ENCODE measurements around the gene TBC1D3K.
"Not testable (repeated sequence)": the region's sequence is repeated elsewhere in the genome, so short reads cannot be mapped to it uniquely, and the experiment has no call there.

The TBC1D3K gene

DNA sequence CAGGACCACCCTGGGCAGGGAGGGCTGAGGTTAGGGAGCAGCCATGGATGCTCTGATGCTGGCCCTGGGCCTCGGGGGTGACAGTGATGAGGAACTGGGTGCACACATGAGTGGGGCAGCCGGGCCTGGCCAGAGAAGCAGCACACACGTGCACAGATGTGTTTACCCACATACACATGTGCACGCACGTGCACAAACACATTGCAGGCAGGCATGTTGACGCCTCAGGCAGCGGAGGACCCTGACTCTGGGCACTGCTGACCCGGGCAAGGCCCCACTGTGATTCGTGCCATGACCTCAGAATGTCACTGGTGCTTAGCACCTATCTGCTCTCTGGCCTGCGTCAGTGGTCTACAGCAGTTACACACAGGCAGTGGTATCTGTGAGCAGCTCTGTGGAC is at the start of gene TBC1D3K:
Gene TBC1D3K (plus strand): TSS at position 301 of the 400 bp plus-strand sequence. CDS start 1,585 bp downstream, outside the sequence.
- not testable (repeated sequence) for H3K9me3 ChIP-seq (ENCODE audit: control insufficient read depth, low read length); H3K27ac ChIP-seq; H3K79me2 ChIP-seq; H3K4me2 ChIP-seq (ENCODE audit: low read length); H3K4me3 ChIP-seq (ENCODE audit: low read depth, low read length); H2AFZ ChIP-seq; H3K27me3 ChIP-seq (ENCODE audit: control insufficient read depth, insufficient read depth, low read length); H3K4me1 ChIP-seq; H3K36me3 ChIP-seq (ENCODE audit: control insufficient read depth, insufficient read depth, low read length); H3K9ac ChIP-seq

DNA sequence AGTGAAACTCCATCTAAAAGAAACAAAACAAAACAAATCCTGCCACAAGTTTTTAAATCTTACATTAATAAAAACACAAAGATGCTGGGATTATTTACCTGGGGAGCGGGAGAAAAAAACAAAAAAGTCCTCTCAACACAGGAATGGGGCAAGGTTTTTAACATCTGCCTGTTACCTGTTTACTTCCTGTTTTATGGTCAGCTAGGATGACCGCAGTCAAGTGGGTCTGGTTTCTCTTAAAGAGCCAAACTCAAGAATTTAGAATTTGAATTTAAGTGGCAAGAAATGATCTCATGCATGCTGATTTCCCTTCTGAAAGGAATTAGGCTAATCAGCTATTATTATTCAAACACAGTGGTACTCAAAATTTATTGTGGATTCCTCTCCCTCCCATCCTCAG is 39.7 kb upstream of the TBC1D3K start:
- Histone ChIP-seq H3K4me2 (ENCODE audit: low read length) (no peak overlapping the region), H3K4me1 (no peaks in the 10 kb centered on the region), H3K36me3 (ENCODE audit: control insufficient read depth, insufficient read depth, low read length) (no peaks in the 10 kb centered on the region), H3K27ac (no peak overlapping the region), H3K9me3 (ENCODE audit: control insufficient read depth, low read length) (no peaks in the 10 kb centered on the region), H2AFZ (no peak overlapping the region), H3K79me2 (no peaks in the 10 kb centered on the region), H3K4me3 (ENCODE audit: low read depth, low read length) (no peak overlapping the region), H3K27me3 (ENCODE audit: control insufficient read depth, insufficient read depth, low read length) (no peaks in the 10 kb centered on the region), H3K9ac (no peak overlapping the region)
- no peak for TF ChIP-seq CTCF (IDR thresholded peaks at IDR 0.05)

DNA sequence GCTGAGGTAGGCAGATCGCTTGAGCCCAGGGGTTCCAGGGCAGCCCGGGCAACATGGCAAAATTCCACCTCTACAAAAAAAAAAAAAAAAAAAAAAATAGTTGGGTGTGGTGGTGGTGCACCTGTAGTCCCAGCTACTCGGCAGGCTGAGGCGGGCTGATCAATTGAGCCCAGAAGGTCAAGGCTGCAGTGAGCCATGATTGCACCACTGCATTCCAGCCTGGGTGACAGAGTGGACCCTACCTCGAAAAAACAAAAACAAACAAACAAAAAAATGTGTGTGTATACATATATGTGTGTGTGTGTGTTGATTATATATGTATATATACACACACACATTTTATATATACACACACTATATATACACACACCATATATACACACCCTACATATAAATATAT is 39.1 kb upstream of the TBC1D3K start:
- Histone ChIP-seq H3K27ac (no peak overlapping the region), H3K4me2 (ENCODE audit: low read length) (no peak overlapping the region), H2AFZ (no peak overlapping the region), H3K9ac (no peak overlapping the region), H3K27me3 (ENCODE audit: control insufficient read depth, insufficient read depth, low read length) (no peaks in the 10 kb centered on the region), H3K9me3 (ENCODE audit: control insufficient read depth, low read length) (no peaks in the 10 kb centered on the region), H3K36me3 (ENCODE audit: control insufficient read depth, insufficient read depth, low read length) (no peaks in the 10 kb centered on the region), H3K4me3 (ENCODE audit: low read depth, low read length) (no peak overlapping the region), H3K4me1 (no peaks in the 10 kb centered on the region), H3K79me2 (no peaks in the 10 kb centered on the region)
- no peak for TF ChIP-seq CTCF (IDR thresholded peaks at IDR 0.05)

DNA sequence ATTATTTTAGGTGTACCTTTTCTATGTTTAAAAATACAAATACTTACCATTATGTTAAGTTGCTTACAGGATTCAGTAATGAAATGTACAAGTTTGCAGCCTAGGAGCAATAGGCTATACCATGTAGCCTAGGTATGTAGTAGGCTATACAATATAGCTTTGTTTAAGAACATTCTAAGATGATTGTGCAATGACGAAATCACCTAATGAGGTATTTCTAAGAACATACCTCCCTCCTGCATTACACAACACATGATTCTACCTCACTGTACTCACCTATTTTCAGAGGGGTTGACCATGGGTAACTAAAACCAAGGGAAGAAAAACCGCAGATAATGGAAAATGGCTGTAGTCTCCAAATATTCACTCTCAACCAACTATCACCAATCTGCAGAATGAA is 35.3 kb upstream of the TBC1D3K start:
- no peak overlapping the region for H3K4me3 ChIP-seq (ENCODE audit: low read depth, low read length)
- H3K27me3 ChIP-seq (ENCODE audit: control insufficient read depth, insufficient read depth, low read length): no peaks in the 10 kb centered on the region
- H3K27ac ChIP-seq: no peak overlapping the region
- no peak overlapping the region for H3K4me2 ChIP-seq (ENCODE audit: low read length)
- H3K79me2 ChIP-seq: no peaks in the 10 kb centered on the region
- H3K4me1 ChIP-seq: no peaks in the 10 kb centered on the region
- no peak overlapping the region for H2AFZ ChIP-seq
- TF ChIP-seq CTCF (IDR thresholded peaks at IDR 0.05): no peak
- no peaks in the 10 kb centered on the region for H3K36me3 ChIP-seq (ENCODE audit: control insufficient read depth, insufficient read depth, low read length)
- no peak overlapping the region for H3K9ac ChIP-seq
- H3K9me3 ChIP-seq (ENCODE audit: control insufficient read depth, low read length): no peaks in the 10 kb centered on the region

- H3K4me3 ChIP-seq (ENCODE audit: low read depth, low read length); H2AFZ ChIP-seq; H3K27ac ChIP-seq; H3K9ac ChIP-seq; H3K4me1 ChIP-seq; H3K4me2 ChIP-seq (ENCODE audit: low read length); H3K27me3 ChIP-seq (ENCODE audit: control insufficient read depth, insufficient read depth, low read length); H3K79me2 ChIP-seq; H3K36me3 ChIP-seq (ENCODE audit: control insufficient read depth, insufficient read depth, low read length); H3K9me3 ChIP-seq (ENCODE audit: control insufficient read depth, low read length): not testable (repeated sequence)
Observed at GRCh38 chr17:37896961-37897360, 27.3 kb upstream of the TBC1D3K start.
